AG09309 (cell line): ENCODE measurements around the gene NFATC2.

Source experiments
- DNase-seq: peaks from one replicate; pipeline ENCODE4 v3.0.0-alpha.2; 2010; ENCODE audit warnings: low read depth
- H3K4me3 ChIP-seq: 2 replicates; pipeline ENCODE4 v1.5.1; 2011; ENCODE audit warnings: mild to moderate bottlenecking, low read depth, low read length, moderate library complexity; ENCODE audit not compliant: control insufficient read depth
- TF ChIP-seq, protein P1 (sequence below): IDR thresholded peaks from 2 replicates; pipeline ENCODE4 v1.5.1; 2011; ENCODE audit warnings: mild to moderate bottlenecking, low read depth, low read length, inconsistent platforms; ENCODE audit not compliant: insufficient read depth, control insufficient read depth; ENCODE audit errors: missing control alignments

The NFATC2 gene

DNA sequence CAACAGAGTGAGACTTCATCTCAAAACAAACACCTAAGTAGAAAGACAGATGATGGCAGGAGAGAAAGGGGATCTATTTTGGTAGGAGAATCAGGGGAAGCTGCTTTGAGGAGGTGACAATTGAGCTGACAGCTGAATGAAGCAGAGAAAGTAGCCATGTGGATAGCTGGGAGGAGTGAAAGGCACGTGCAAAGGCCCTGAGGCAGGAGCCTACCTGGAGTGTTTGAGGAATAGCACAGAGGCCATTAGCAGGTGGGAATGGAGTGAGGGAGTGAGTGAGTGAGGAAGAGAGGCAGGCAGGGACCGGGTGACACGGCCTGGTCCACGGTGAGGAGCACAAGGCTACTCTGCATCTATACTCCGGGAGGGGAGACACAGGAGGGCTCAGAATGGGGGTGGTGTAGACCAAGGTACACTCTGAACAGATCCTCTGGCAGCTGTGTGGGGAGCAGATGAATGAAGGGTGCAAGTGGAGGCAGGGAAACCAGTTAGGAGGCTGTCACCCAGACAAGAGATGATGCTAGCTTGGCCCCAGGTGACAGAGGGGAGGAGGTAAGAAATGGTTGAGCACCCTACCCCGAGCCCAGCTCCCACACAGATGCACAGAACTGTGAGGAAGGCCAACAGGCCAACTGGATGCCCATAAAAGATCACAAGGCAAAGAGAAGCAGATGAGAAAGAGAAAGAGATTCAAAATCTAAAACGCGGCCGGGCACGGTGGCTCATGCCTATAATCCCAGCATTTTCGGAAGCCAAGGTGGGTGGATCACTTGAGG lies 43.6 kb downstream of the NFATC2 start:
- TF ChIP-seq, protein P1, sequence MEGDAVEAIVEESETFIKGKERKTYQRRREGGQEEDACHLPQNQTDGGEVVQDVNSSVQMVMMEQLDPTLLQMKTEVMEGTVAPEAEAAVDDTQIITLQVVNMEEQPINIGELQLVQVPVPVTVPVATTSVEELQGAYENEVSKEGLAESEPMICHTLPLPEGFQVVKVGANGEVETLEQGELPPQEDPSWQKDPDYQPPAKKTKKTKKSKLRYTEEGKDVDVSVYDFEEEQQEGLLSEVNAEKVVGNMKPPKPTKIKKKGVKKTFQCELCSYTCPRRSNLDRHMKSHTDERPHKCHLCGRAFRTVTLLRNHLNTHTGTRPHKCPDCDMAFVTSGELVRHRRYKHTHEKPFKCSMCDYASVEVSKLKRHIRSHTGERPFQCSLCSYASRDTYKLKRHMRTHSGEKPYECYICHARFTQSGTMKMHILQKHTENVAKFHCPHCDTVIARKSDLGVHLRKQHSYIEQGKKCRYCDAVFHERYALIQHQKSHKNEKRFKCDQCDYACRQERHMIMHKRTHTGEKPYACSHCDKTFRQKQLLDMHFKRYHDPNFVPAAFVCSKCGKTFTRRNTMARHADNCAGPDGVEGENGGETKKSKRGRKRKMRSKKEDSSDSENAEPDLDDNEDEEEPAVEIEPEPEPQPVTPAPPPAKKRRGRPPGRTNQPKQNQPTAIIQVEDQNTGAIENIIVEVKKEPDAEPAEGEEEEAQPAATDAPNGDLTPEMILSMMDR: no peak
- H3K4me3 ChIP-seq: no peak overlapping the region
- DNase-seq: no peak

DNA sequence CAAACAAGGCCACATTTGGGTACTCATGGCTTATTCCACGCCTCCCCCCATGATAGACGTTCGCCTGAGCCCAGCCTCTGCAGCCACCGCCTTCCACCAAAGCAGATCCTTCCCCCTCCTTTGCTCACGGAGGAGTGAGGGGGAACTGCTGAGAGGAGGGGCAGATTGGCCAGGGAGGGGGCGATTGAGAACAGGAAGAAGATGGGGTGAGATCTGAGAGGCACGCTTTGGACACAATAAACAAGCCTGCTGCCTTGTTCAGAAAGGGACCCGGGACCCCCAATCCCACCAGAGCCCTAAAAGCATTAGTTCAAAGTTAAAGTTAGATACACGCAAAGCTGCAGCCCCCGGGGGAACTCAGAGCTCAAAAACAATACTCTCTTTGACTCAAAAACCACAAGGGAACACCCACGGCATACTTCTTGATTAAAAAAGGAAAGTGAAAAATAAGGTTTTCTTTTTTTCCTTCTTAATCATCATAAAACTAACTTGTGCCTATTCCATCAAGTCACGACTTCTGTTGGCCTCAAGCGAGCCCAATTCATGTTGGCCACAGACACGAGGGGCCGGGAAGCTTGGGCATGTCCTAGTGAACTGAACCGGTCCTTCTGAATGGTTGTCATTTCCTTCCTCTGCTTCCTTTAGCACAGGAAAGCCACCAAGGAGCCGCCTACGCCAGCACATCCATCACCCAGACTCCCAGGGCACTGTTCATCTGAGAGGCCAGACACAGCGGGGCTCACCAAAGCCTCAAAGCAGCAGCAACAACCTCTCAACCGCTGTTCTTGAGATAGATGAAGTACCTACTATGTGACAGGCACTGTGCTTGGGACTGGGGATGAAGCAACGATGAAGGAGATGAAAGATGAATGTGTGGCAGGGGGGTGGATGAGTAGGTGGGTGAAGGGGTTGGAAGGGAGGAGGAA lies 44.7 kb downstream of the NFATC2 start:
- no peak overlapping the region for H3K4me3 ChIP-seq
- DNase-seq: no peak
- TF ChIP-seq, protein P1: no peak

DNA sequence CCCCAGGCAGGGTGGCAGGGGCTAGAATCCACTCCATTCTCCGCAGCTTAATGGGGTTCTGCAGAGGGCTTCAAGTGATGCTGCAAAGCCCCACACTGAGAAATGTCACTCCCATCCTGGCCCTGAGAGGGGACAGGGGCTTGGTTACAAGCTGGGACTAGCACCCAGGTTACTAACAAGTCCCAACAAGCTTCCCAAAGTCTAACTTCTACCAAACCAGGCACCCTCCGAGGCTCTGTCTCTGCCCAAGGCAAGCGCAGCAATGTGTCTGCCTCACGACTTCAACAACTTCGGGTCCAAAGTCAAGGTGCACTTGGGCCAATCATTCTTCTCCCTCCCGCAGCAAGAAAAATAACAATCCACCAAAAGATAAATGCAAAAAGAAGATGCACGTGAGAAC lies 45.6 kb downstream of the NFATC2 start:
- no peak for DNase-seq
- TF ChIP-seq, protein P1: no peak
- H3K4me3 ChIP-seq: no peak overlapping the region

DNA sequence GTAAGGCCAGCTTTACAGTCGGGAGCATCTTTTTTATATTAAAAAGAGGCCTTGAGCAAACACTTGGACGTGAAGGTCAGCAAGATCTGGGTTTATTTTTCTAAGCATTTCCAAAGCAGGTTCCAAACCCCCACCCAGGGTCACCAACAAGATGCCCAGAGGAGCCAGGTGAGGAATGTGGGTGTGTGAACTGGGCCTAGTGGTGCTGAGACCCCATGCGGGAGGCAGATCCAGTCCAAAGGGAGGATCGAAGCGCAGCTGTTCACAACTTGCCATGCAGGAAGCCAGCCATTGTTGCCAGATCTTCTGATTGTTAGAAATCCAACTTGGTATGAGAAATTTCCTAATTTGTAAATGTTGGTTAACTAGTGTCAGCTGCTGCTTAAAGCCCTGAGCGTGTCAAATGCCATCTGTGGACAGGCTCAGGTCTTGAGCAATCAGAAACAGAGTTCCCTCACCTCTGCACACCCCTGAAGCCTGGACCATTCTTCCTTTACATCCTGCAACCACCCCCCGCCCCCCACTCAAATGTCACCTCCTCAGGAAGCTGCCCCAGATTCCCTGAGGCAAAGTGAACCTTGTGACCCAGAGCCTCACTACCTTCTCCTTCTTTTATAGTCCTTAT lies 46.5 kb downstream of the NFATC2 start:
- no peak overlapping the region for H3K4me3 ChIP-seq
- TF ChIP-seq, protein P1: no peak
- DNase-seq: no peak

DNA sequence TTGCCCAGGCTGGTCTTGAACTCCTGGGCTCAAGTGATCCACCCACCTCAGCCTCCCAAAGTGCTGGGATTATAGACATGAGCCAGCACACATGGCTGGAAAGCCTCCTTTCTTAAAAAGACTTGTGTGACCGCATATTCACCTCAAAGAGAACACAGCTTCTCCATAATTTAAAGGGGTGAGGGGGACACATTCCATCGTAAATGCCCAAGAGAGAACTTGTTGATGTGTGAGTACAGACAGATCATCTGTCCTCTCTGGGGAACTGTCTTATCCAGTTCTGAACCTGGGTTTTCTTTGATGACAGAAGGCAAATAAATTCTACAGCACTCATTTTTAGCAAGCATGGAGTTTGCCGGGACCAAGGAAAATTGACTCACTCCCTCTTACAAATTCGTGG lies 47.2 kb downstream of the NFATC2 start:
- TF ChIP-seq, protein P1: no peak
- H3K4me3 ChIP-seq: no peak overlapping the region
- DNase-seq: no peak
